ENCODE results near the gene BEGAIN. TPM values are rescaled to one million over a fixed set of nuclear protein-coding genes. Genes with fewer than 3 reads are reported as not detected.

BEGAIN gene
- total RNA-seq, 4 donors from 2014 or later = 3.5 to 7.1 (median 6.6) TPM

GRCh38 chr14:100540141-100540925 lies 46.9 kb downstream of the BEGAIN start:
- DNase-seq (ENCODE audit: extremely low spot score) = no peak
- no peak for TF ChIP-seq POLR2AphosphoS5 (IDR thresholded peaks at IDR 0.05)
- TF ChIP-seq EP300 (IDR thresholded peaks at IDR 0.05) = no peak
- TF ChIP-seq POLR2A (IDR thresholded peaks at IDR 0.05; ENCODE audit: low read depth) = no peak
- peak in 1 of 3 experiments; percentile 20 for TF ChIP-seq CTCF (IDR thresholded peaks at IDR 0.05)
- intact Hi-C loops (cut with DNase I) = no loop called here
- Histone ChIP-seq H3K4me1 (peaks cover 0 to under 1% (median under 1%) of the 10 kb centered on the region in 4 donors), H3K27me3 (no peaks in the 10 kb centered on the region), H3K9me3 (no peaks in the 10 kb centered on the region), H3K4me3 (no peak overlapping the region), H3K36me3 (peaks cover 0 to 11% (median 1%) of the 10 kb centered on the region in 4 donors), H3K27ac (replicated peaks in 1 of 4) (no peak overlapping the region)
- WGBS = 92% methylated on average over 9 of the region's 28 CpGs

- H3K4me1 ChIP-seq = peaks cover 0 to 7% (median under 1%) of the 10 kb centered on the region in 4 donors
- H3K36me3 ChIP-seq = peaks cover 0 to 11% (median 1%) of the 10 kb centered on the region in 4 donors
- WGBS = 90% methylated on average over 11 of the region's 13 CpGs
- intact Hi-C loops (cut with DNase I) = no loop called here
- no peak overlapping the region for H3K4me3 ChIP-seq
- no peak for DNase-seq (ENCODE audit: extremely low spot score)
- no peaks in the 10 kb centered on the region for H3K9me3 ChIP-seq
- H3K27ac ChIP-seq (replicated peaks in 1 of 4) = no peak overlapping the region
- no peaks in the 10 kb centered on the region for H3K27me3 ChIP-seq
- TF ChIP-seq POLR2AphosphoS5 (IDR thresholded peaks at IDR 0.05) = no peak
These were observed 47.5 kb downstream of the BEGAIN start for GRCh38 chr14:100539766-100540140.

DNA sequence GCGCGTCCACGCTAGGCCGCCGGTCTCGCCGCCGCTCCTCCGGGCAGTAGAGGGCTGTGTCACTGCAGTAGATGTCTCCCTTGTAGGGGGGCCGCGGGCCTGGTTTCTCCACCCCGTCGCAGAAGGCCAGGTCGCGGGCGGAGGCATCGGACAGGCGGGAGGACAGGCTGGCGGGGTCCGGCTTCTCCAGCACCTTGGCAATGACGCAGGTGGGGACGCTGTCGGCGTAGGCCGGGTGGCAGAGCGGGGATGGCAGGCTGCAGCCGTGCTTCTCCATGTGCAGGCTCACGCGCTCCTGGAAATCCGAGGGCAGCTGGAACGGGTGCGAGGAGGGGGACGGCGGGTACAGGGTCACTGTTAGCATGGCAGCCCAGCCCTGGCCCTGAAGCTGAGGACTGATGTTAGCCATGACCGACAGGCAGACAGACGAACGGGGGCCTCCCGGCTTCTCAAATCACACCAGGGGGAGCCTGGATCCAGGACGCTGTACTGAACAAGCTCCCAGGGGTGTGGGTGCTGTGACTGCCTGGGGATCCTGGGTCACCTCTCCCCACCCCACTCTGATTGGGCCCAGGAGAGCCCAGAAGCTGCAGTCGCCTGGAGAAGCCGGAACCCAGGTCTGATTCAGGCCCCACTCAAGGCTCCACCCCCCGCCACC lies 48.1 kb downstream of the BEGAIN start:
- 96% methylated on average over 35 of the region's 42 CpGs for WGBS
- no peak for DNase-seq (ENCODE audit: extremely low spot score)
- intact Hi-C loops (cut with DNase I) = no loop called here
- peaks cover 0 to 13% (median 7%) of the 10 kb centered on the region in 4 donors for H3K4me1 ChIP-seq
- H3K27ac ChIP-seq (replicated peaks in 1 of 4) = no peak overlapping the region
- no peak overlapping the region for H3K4me3 ChIP-seq
- TF ChIP-seq POLR2AphosphoS5 (IDR thresholded peaks at IDR 0.05) (no peak), EP300 (IDR thresholded peaks at IDR 0.05) (no peak), POLR2A (IDR thresholded peaks at IDR 0.05; ENCODE audit: low read depth) (no peak), CTCF (IDR thresholded peaks at IDR 0.05) (no peak)
- peaks cover 0 to 11% (median 1%) of the 10 kb centered on the region in 4 donors for H3K36me3 ChIP-seq
- H3K9me3 ChIP-seq = no peaks in the 10 kb centered on the region
- no peaks in the 10 kb centered on the region for H3K27me3 ChIP-seq

GRCh38 chr14:100538351-100539002 lies 48.7 kb downstream of the BEGAIN start:
- Histone ChIP-seq H3K4me3 (peak overlapping the region in 2 of 4 donors; percentile 27 to 41), H3K4me1 (peaks cover 5 to 19% (median 14%) of the 10 kb centered on the region in 4 donors), H3K9me3 (no peaks in the 10 kb centered on the region), H3K27me3 (no peaks in the 10 kb centered on the region), H3K27ac (replicated peaks in 1 of 4) (peak overlapping the region in 1 of 4 donors; percentile 26), H3K36me3 (peaks cover 0 to 9% (median 1%) of the 10 kb centered on the region in 4 donors)
- no peak for DNase-seq (ENCODE audit: extremely low spot score)
- 94% methylated on average over 49 of the region's 69 CpGs for WGBS
- intact Hi-C loops (cut with DNase I) = no loop called here
- TF ChIP-seq EP300 (IDR thresholded peaks at IDR 0.05) = no peak
- no peak for TF ChIP-seq POLR2AphosphoS5 (IDR thresholded peaks at IDR 0.05)
- no peak for TF ChIP-seq POLR2A (IDR thresholded peaks at IDR 0.05; ENCODE audit: low read depth)
- TF ChIP-seq CTCF (IDR thresholded peaks at IDR 0.05) = no peak

Data from esophagus muscularis mucosa (tissue), 4 donors.